AG09309 (cell line): ENCODE data around the gene CFL2.

ENCODE experiments used
- DNase-seq: peaks from one replicate; pipeline ENCODE4 v3.0.0-alpha.2; 2010; ENCODE audit warnings: low read depth
- H3K4me3 ChIP-seq: 2 replicates; pipeline ENCODE4 v1.5.1; 2011; ENCODE audit warnings: mild to moderate bottlenecking, low read depth, low read length, moderate library complexity; ENCODE audit not compliant: control insufficient read depth
- TF ChIP-seq, protein P1 (sequence below): IDR thresholded peaks from 2 replicates; pipeline ENCODE4 v1.5.1; 2011; ENCODE audit warnings: mild to moderate bottlenecking, low read depth, low read length, inconsistent platforms; ENCODE audit not compliant: insufficient read depth, control insufficient read depth; ENCODE audit errors: missing control alignments

CFL2 gene

DNA sequence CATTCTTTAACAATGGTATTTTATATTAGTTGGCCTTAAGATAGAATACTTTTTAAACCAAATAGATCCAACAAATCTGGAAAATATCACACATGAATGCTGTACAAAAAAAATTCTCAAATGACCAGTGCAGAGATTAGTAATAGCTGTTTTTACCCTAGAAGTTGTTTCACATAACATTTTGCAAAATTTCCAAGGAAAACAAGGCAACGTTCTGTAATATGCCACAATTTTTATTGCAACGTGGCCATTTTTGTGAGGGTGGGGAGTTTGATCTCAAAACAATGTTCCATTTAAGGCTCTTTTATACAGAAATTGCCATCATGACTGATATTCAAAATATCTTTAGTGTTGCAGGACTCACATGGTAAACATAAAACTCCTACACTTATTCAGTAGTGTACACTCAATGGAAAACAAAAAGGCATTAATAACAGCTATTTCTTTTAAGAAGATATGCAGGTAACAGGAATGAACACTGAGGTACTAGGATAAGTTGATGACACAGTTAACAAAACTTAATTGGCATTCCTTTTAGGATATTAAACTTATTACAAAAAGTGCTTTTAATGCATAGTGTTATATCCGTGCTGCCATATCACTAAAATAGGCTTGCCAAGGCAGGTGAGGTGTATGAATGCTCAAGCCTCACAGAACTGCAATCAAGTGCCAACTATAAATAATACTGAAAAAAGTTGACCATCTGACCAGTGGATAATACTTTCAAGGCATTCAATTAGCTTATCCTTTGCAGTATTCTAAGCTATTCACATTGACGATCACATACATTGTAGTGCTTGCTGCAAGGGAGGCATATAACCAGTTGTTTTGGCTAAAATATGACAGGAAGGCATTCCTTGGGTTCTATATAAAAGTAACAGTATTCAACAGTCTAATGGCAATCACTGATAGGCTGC lies 2.3 kb downstream of the CFL2 start:
- H3K4me3 ChIP-seq = no peak overlapping the region
- DNase-seq = no peak
- TF ChIP-seq, protein P1, sequence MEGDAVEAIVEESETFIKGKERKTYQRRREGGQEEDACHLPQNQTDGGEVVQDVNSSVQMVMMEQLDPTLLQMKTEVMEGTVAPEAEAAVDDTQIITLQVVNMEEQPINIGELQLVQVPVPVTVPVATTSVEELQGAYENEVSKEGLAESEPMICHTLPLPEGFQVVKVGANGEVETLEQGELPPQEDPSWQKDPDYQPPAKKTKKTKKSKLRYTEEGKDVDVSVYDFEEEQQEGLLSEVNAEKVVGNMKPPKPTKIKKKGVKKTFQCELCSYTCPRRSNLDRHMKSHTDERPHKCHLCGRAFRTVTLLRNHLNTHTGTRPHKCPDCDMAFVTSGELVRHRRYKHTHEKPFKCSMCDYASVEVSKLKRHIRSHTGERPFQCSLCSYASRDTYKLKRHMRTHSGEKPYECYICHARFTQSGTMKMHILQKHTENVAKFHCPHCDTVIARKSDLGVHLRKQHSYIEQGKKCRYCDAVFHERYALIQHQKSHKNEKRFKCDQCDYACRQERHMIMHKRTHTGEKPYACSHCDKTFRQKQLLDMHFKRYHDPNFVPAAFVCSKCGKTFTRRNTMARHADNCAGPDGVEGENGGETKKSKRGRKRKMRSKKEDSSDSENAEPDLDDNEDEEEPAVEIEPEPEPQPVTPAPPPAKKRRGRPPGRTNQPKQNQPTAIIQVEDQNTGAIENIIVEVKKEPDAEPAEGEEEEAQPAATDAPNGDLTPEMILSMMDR = no peak

DNA sequence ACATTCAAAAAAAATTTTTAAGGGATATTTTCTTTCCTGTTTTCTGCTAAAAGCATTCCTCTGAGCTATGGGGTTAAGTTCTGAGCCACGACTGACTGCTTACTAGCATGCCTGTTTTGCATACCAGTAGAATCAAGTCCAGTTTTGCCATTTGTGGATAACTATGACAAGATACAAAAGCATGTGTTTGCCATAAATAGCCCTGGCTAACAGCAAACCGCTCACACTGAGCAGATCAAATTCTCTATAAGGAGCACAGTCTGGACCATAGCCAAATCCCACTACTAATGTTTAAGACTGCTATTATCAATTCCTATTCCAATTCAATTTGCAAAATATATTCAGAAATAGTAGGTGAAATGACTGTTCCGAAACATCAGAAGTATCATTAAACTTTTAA lies 3.2 kb downstream of the CFL2 start:
- no peak overlapping the region for H3K4me3 ChIP-seq
- TF ChIP-seq, protein P1 = no peak
- DNase-seq = peak; percentile 76

DNA sequence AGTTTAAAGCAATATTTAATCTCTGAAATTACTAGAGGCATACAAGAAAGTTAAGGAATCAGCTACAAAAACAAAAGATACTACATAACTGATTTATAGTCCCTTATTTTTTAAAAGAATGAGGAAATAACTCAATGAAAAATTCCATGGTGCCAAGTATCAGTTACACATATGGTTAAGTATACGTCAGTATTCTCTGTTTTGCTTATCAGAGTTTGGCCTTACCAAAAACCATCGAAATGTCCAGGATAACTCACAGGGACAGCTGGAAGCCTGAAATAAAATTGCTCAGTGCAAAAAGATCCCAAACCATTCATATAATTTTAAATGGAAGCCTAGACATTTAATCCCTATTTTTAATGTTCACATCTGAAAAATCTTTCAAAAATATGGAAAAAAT lies 3.6 kb downstream of the CFL2 start:
- no peak overlapping the region for H3K4me3 ChIP-seq
- DNase-seq = no peak
- TF ChIP-seq, protein P1 = no peak

DNA sequence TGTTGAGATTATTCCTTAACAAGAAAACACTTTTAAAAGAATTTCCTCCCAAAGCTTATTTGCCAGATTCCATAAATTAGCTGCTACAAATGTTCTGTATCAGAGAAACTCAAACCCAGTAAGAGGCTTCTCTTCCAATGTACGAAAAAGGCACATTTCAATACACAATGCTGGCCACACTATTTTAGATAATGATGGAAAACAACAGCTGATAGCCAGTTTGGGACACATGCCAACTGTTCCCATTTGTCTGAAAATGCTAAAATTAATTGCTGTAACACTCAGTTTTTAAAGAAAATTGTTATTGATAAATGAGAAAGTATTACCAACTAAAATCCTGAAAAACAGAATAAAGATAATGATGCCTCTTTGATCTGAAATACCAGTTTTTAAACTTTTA lies 4.4 kb downstream of the CFL2 start:
- no peak overlapping the region for H3K4me3 ChIP-seq
- TF ChIP-seq, protein P1 = no peak
- DNase-seq = no peak

DNA sequence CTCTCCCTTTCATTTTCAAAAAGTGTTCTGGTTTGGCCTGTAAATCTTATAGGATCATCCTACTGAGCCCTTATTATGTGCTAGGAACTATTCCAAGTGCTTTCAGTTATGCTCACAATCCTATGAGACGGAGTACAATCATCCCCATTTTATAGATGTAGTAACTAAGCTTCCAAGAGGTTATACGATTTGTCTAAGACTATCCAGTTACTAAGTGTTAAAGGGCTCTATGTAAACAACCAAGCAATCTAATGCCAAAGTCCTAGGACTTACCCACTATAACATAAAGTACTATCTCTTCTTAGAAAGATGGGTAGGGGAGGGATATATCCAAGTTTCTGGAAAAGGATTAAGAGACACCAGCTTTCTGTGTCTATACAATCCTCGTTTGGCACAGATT lies 6.7 kb downstream of the CFL2 start:
- TF ChIP-seq, protein P1 = no peak

DNA sequence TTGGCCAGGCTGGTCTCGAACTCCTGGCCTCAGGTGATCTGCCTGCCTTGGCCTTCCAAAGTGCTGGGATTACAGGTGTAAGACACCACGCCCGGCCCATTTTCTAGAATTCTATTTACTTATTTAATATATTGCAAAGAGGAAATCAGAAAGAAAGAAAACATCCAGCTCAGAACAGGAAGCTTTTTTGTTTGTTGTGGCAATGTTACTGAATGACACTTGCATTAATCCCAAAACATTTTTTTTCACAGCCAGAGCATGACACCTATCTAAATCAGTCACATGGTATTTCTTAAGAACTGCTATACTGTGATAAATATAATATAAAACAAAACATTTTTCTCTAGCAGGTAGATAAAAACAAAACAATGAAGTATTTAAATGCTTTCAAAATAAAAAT lies 12.6 kb downstream of the CFL2 start:
- no peak overlapping the region for H3K4me3 ChIP-seq
- no peak for DNase-seq
- TF ChIP-seq, protein P1 = no peak

More for the DNA sequence above, 6.7 kb downstream of the CFL2 start:
- no peak for DNase-seq
- no peak overlapping the region for H3K4me3 ChIP-seq
